K562 (cell line): Measurements from ENCODE around the gene CNGA3. TPM values are rescaled to one million over a fixed set of nuclear protein-coding genes. Genes with fewer than 3 reads are reported as not detected.

ENCODE experiments used
- ATAC-seq: fragments of 200-7000 bp; cut with Tn5 transposase; 3 replicates; pipeline ENCODE4 v1.9.1; 2020; ENCODE audit warnings: moderate library complexity
- BruUV-seq: library from RNA; stranded (reverse); fragments of 400-500 nt; replicated peaks from 2 replicates; lab custom pipeline; 2021; lab: Mats Ljungman, UMichigan
- CTCF ChIA-PET: fragments of 300-600 bp; formaldehyde crosslinking; extraction: SDS; loops from one replicate; lab custom pipeline; 2021; ENCODE audit warnings: low intra/inter-chr PET ratio; lab: Yijun Ruan, JAX
- POLR2A ChIA-PET: fragments of 300-600, 350-650 bp; sonication (Branson Sonifier 250); formaldehyde crosslinking; extraction: SDS; loops from one replicate; lab custom pipeline; 2021; ENCODE audit warnings: antibody characterized with exemption, inconsistent platforms; lab: Yijun Ruan, JAX
- DNase-seq, 4 experiments: peaks; one replicate each; pipeline versions ENCODE4 v3.0.0 to v3.0.0-alpha.2; 2011 to 2018; ENCODE audit warnings: low spot score in 3 of 4, mixed read lengths in 3 of 4; ENCODE audit errors: extremely low read depth in 1 of 4
- FAIRE-seq: peaks from 2 replicates; lab custom pipeline; 2011; peaks lifted over from hg19 to GRCh38; lab: Jason Lieb, UNC
- H2AFZ ChIP-seq: 2 replicates; pipeline ENCODE4 v1.6.0; 2011; ENCODE audit warnings: low read depth, low read length, control low read depth, inconsistent platforms
- H3K27ac ChIP-seq: fragments of 200-600 bp; 3 replicates; pipeline ENCODE4 v1.8.0; 2011; ENCODE audit warnings: low read depth, mild to moderate bottlenecking, control low read depth, inconsistent platforms, low read length, moderate library complexity, mixed read lengths; ENCODE audit errors: extremely low read depth
- H3K27me3 ChIP-seq, 2 experiments: fragments of 300-600 bp in 1 of 2; 2 replicates in 1 of 2; 3 replicates in 1 of 2; pipeline versions ENCODE4 v1.6.0 to v1.8.0; 2011; ENCODE audit warnings: inconsistent platforms in 2 of 2, low read length in 2 of 2, mild to moderate bottlenecking in 1 of 2, mixed read lengths in 1 of 2, moderate library complexity in 1 of 2; ENCODE audit not compliant: control insufficient read depth in 2 of 2, insufficient read depth in 2 of 2
- H3K36me3 ChIP-seq: fragments of 300-600 bp; 3 replicates; pipeline ENCODE4 v1.8.0; 2011; ENCODE audit warnings: mild to moderate bottlenecking, low read length, inconsistent platforms; ENCODE audit not compliant: control insufficient read depth, insufficient read depth
- H3K4me1 ChIP-seq, 2 experiments: fragments of 200-600 bp in 1 of 2; replicated peaks in 1 of 2; 2 replicates in 1 of 2; 3 replicates in 1 of 2; pipeline versions ENCODE4 v1.5.1 to v1.8.0; 2011; ENCODE audit warnings: inconsistent platforms in 2 of 2, low read length in 2 of 2, mild to moderate bottlenecking in 1 of 2, mixed read lengths in 1 of 2, moderate library complexity in 1 of 2; ENCODE audit not compliant: control insufficient read depth in 2 of 2, insufficient read depth in 2 of 2
- H3K4me2 ChIP-seq: 2 replicates; pipeline ENCODE4 v1.6.1; 2011; ENCODE audit warnings: low read length, control low read depth, inconsistent platforms, mixed read lengths; ENCODE audit not compliant: insufficient read depth
- H3K4me3 ChIP-seq: fragments of 200-600 bp; sonication (generic), shearing (Covaris generic); 2 replicates; pipeline ENCODE4 v1.5.1; 2016; ENCODE audit warnings: control low read depth, inconsistent platforms
- H3K79me2 ChIP-seq: fragments of 200-600 bp; 3 replicates; pipeline ENCODE4 v1.8.0; 2011; ENCODE audit warnings: low read length, inconsistent platforms; ENCODE audit not compliant: control insufficient read depth, insufficient read depth
- H3K9ac ChIP-seq, 2 experiments: 2 replicates each; pipeline versions ENCODE4 v1.6.0 to v1.6.1; 2011; ENCODE audit warnings: low read depth in 2 of 2, low read length in 2 of 2, control low read depth in 1 of 2, inconsistent platforms in 1 of 2, mild to moderate bottlenecking in 1 of 2, mixed read lengths in 1 of 2; ENCODE audit not compliant: insufficient read depth in 1 of 2
- H3K9me1 ChIP-seq: one replicate; pipeline ENCODE4 v1.6.0; 2011; ENCODE audit warnings: inconsistent platforms, mild to moderate bottlenecking, low read length, moderate library complexity; ENCODE audit not compliant: control insufficient read depth, insufficient read depth
- H3K9me3 ChIP-seq: replicated peaks from 2 replicates; pipeline ENCODE4 v1.5.1; 2011; ENCODE audit warnings: low read depth, low read length, inconsistent platforms; ENCODE audit not compliant: control insufficient read depth, insufficient read depth
- H4K20me1 ChIP-seq: replicated peaks from 2 replicates; pipeline ENCODE4 v1.6.1; 2011; ENCODE audit warnings: low read length, inconsistent platforms, mixed read lengths; ENCODE audit not compliant: control insufficient read depth, insufficient read depth
- FOXM1 ChIP-seq, 2 experiments: fragments of 450-650 bp in 1 of 2; sonication (generic) in 1 of 2; formaldehyde crosslinking in 1 of 2; IDR thresholded peaks; 2 replicates each; pipeline versions ENCODE4 v1.6.1 to v1.9.0; 2017 to 2022; ENCODE audit warnings: low read depth in 2 of 2, mild to moderate bottlenecking in 2 of 2, missing genetic modification reagents in 1 of 2, moderate library complexity in 1 of 2
- SLC30A9 ChIP-seq: fragments of 250-450 bp; sonication (Bioruptor Pico); IDR thresholded peaks from 2 replicates; pipeline ENCODE4 v1.8.0; 2022; ENCODE audit warnings: mild to moderate bottlenecking, moderate library complexity
- ZBTB9 ChIP-seq: fragments of 450-650 bp; formaldehyde crosslinking; IDR thresholded peaks from 2 replicates; pipeline ENCODE4 v1.4.0; 2020; ENCODE audit warnings: mild to moderate bottlenecking, moderate library complexity
- WGBS: fragments of 100-300 bp; shearing (Covaris generic); methylation state at CpG from one replicate; pipeline ENCODE4 v1.1.6; 2016; ENCODE audit warnings: low coverage, mixed read lengths; ENCODE audit not compliant: insufficient coverage; ENCODE audit errors: missing lambda C conversion rate; 5-methylcytosine and 5-hydroxymethylcytosine counted together
- in situ Hi-C: fragments of 300-500 bp; cut with MboI; formaldehyde crosslinking; loops from 4 replicates; pipeline ENCODE4 v1.15.0; 2018; ENCODE audit warnings: inconsistent platforms, mixed read lengths
- intact Hi-C: fragments of 100-400 bp; cut with micrococcal nuclease; formaldehyde crosslinking; loops from 2 replicates; pipeline ENCODE4 v1.14.2; 2022
- polyA plus RNA-seq, 8 experiments: library from polyadenylated mRNA; depleted of rRNA in 4 of 8; stranded (reverse) in 5 of 8; unstranded in 3 of 8; fragments of >200 nt; fragmentation: Nextera tagmentation in 2 of 8; fragmentation: Illumina TruSeq in 1 of 8; extraction: Ambion mirVana in 2 of 8; extraction: Trizol in 1 of 8; gene quantifications; 2 replicates each; pipeline versions ENCODE4 v1.2.1 to v1.2.3, GENCODE V29; 2011 to 2014; ENCODE audit warnings: inconsistent platforms in 1 of 8, missing spikeins in 1 of 8
- total RNA-seq, 7 experiments: library from RNA; depleted of rRNA in 6 of 7; stranded (reverse); fragments of >200 nt in 6 of 7; fragmentation: Illumina TruSeq in 2 of 7; extraction: Trizol in 2 of 7; gene quantifications; 2 replicates each; pipeline versions ENCODE4 v1.2.1 to v1.2.3, GENCODE V29; 2011 to 2021; ENCODE audit warnings: low replicate concordance in 1 of 7
- TF ChIP-seq, protein P1 (sequence below), 2 experiments: fragments of 450-650 bp in 1 of 2; IDR thresholded peaks; 2 replicates each; pipeline ENCODE4 v1.6.1; 2011 to 2017; ENCODE audit warnings: low read depth in 2 of 2, antibody characterized with exemption in 1 of 2, borderline replicate concordance in 1 of 2, low read length in 1 of 2, mild to moderate bottlenecking in 1 of 2, mixed read lengths in 1 of 2; ENCODE audit not compliant: control insufficient read depth in 1 of 2
- TF ChIP-seq, protein P2 (sequence below): fragments of 200-600 bp; sonication (generic); IDR thresholded peaks from one replicate; pipeline ENCODE4 v1.6.1; 2012; ENCODE audit warnings: mild to moderate bottlenecking, low read depth, low read length, inconsistent platforms

Gene CNGA3
- total and polyA plus RNA-seq, 9 of the 15 experiments (the other 6 are each of a cell fraction or from before 2014, with no cell fraction given), result not detected

GRCh38 chr2:98301469-98301868 is 44.8 kb upstream of the CNGA3 start:
- WGBS, result 2% methylated on average over 5 of the region's 5 CpGs
- in situ Hi-C loops, result no loop called here
- H3K79me2 ChIP-seq, result no peaks in the 10 kb centered on the region
- H3K27ac ChIP-seq, result no peak overlapping the region
- BruUV-seq, result no TSS peak
- intact Hi-C loops, result no loop called here
- no peak for ATAC-seq
- peaks cover 3 to 25% of the 10 kb centered on the region in 2 experiments; a peak in 4 of 5 replicates for H3K27me3 ChIP-seq
- no peak overlapping the region for H3K4me2 ChIP-seq
- H3K4me1 ChIP-seq, result no peaks in the 10 kb centered on the region
- no peak overlapping the region for H2AFZ ChIP-seq
- no peak for FAIRE-seq
- H3K9ac ChIP-seq, result no peak overlapping the region
- no peaks in the 10 kb centered on the region for H3K36me3 ChIP-seq
- no peaks in the 10 kb centered on the region for H3K9me1 ChIP-seq
- H3K9me3 ChIP-seq, result no peaks in the 10 kb centered on the region
- no peaks in the 10 kb centered on the region for H4K20me1 ChIP-seq
- CTCF ChIA-PET, result no interaction called here
- no peak for DNase-seq
- POLR2A ChIA-PET, result no interaction called here
- H3K4me3 ChIP-seq, result no peak overlapping the region
- TF ChIP-seq SLC30A9 (CRISPR knock-in tag), result no peak
- TF ChIP-seq FOXM1 (IDR thresholded peaks at IDR 0.05; ENCODE audit: low read depth), result no peak
- no peak for TF ChIP-seq FOXM1 (CRISPR knock-in tag; IDR thresholded peaks at IDR 0.05; ENCODE audit: low read depth)
- no peak for TF ChIP-seq ZBTB9
- TF ChIP-seq, protein P1, sequence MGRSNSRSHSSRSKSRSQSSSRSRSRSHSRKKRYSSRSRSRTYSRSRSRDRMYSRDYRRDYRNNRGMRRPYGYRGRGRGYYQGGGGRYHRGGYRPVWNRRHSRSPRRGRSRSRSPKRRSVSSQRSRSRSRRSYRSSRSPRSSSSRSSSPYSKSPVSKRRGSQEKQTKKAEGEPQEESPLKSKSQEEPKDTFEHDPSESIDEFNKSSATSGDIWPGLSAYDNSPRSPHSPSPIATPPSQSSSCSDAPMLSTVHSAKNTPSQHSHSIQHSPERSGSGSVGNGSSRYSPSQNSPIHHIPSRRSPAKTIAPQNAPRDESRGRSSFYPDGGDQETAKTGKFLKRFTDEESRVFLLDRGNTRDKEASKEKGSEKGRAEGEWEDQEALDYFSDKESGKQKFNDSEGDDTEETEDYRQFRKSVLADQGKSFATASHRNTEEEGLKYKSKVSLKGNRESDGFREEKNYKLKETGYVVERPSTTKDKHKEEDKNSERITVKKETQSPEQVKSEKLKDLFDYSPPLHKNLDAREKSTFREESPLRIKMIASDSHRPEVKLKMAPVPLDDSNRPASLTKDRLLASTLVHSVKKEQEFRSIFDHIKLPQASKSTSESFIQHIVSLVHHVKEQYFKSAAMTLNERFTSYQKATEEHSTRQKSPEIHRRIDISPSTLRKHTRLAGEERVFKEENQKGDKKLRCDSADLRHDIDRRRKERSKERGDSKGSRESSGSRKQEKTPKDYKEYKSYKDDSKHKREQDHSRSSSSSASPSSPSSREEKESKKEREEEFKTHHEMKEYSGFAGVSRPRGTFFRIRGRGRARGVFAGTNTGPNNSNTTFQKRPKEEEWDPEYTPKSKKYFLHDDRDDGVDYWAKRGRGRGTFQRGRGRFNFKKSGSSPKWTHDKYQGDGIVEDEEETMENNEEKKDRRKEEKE (IDR thresholded peaks at IDR 0.05; ENCODE audit: borderline replicate concordance in 1 of 2, control insufficient read depth in 1 of 2, low read depth in 2 of 2, low read length in 1 of 2), result no peak
- TF ChIP-seq, protein P2, sequence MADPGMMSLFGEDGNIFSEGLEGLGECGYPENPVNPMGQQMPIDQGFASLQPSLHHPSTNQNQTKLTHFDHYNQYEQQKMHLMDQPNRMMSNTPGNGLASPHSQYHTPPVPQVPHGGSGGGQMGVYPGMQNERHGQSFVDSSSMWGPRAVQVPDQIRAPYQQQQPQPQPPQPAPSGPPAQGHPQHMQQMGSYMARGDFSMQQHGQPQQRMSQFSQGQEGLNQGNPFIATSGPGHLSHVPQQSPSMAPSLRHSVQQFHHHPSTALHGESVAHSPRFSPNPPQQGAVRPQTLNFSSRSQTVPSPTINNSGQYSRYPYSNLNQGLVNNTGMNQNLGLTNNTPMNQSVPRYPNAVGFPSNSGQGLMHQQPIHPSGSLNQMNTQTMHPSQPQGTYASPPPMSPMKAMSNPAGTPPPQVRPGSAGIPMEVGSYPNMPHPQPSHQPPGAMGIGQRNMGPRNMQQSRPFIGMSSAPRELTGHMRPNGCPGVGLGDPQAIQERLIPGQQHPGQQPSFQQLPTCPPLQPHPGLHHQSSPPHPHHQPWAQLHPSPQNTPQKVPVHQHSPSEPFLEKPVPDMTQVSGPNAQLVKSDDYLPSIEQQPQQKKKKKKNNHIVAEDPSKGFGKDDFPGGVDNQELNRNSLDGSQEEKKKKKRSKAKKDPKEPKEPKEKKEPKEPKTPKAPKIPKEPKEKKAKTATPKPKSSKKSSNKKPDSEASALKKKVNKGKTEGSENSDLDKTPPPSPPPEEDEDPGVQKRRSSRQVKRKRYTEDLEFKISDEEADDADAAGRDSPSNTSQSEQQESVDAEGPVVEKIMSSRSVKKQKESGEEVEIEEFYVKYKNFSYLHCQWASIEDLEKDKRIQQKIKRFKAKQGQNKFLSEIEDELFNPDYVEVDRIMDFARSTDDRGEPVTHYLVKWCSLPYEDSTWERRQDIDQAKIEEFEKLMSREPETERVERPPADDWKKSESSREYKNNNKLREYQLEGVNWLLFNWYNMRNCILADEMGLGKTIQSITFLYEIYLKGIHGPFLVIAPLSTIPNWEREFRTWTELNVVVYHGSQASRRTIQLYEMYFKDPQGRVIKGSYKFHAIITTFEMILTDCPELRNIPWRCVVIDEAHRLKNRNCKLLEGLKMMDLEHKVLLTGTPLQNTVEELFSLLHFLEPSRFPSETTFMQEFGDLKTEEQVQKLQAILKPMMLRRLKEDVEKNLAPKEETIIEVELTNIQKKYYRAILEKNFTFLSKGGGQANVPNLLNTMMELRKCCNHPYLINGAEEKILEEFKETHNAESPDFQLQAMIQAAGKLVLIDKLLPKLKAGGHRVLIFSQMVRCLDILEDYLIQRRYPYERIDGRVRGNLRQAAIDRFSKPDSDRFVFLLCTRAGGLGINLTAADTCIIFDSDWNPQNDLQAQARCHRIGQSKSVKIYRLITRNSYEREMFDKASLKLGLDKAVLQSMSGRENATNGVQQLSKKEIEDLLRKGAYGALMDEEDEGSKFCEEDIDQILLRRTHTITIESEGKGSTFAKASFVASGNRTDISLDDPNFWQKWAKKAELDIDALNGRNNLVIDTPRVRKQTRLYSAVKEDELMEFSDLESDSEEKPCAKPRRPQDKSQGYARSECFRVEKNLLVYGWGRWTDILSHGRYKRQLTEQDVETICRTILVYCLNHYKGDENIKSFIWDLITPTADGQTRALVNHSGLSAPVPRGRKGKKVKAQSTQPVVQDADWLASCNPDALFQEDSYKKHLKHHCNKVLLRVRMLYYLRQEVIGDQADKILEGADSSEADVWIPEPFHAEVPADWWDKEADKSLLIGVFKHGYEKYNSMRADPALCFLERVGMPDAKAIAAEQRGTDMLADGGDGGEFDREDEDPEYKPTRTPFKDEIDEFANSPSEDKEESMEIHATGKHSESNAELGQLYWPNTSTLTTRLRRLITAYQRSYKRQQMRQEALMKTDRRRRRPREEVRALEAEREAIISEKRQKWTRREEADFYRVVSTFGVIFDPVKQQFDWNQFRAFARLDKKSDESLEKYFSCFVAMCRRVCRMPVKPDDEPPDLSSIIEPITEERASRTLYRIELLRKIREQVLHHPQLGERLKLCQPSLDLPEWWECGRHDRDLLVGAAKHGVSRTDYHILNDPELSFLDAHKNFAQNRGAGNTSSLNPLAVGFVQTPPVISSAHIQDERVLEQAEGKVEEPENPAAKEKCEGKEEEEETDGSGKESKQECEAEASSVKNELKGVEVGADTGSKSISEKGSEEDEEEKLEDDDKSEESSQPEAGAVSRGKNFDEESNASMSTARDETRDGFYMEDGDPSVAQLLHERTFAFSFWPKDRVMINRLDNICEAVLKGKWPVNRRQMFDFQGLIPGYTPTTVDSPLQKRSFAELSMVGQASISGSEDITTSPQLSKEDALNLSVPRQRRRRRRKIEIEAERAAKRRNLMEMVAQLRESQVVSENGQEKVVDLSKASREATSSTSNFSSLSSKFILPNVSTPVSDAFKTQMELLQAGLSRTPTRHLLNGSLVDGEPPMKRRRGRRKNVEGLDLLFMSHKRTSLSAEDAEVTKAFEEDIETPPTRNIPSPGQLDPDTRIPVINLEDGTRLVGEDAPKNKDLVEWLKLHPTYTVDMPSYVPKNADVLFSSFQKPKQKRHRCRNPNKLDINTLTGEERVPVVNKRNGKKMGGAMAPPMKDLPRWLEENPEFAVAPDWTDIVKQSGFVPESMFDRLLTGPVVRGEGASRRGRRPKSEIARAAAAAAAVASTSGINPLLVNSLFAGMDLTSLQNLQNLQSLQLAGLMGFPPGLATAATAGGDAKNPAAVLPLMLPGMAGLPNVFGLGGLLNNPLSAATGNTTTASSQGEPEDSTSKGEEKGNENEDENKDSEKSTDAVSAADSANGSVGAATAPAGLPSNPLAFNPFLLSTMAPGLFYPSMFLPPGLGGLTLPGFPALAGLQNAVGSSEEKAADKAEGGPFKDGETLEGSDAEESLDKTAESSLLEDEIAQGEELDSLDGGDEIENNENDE, result no peak
